H9 (cell line): ENCODE data around the gene TNFRSF6B. TPM values are rescaled to one million over a fixed set of nuclear protein-coding genes. Genes with fewer than 3 reads are reported as not detected.

Source experiments
- DNase-seq: peaks from one replicate; pipeline ENCODE4 v3.0.0-alpha.2; 2017
- H2AFZ ChIP-seq: one replicate; pipeline ENCODE4 v1.6.1; 2013; ENCODE audit warnings: mild to moderate bottlenecking, low read length, control low read depth, moderate library complexity
- H2AK5ac ChIP-seq: 2 replicates; pipeline ENCODE4 v1.6.1; 2013; ENCODE audit warnings: low read length, control low read depth, mixed read lengths; ENCODE audit not compliant: insufficient read length
- H2BK120ac ChIP-seq: one replicate; pipeline ENCODE4 v1.6.1; 2013; ENCODE audit warnings: low read depth, mild to moderate bottlenecking, low read length, control low read depth, inconsistent platforms; ENCODE audit not compliant: poor library complexity, severe bottlenecking
- H2BK12ac ChIP-seq: 2 replicates; pipeline ENCODE4 v1.6.1; 2013; ENCODE audit warnings: low read length, control low read depth, mixed read lengths, low read depth; ENCODE audit not compliant: insufficient read length
- H2BK15ac ChIP-seq: 2 replicates; pipeline ENCODE4 v1.6.1; 2013; ENCODE audit warnings: low read depth, low read length, control low read depth
- H2BK20ac ChIP-seq: one replicate; pipeline ENCODE4 v1.6.1; 2013; ENCODE audit warnings: low read depth, mild to moderate bottlenecking, low read length, control low read depth, inconsistent platforms; ENCODE audit not compliant: poor library complexity, severe bottlenecking
- H2BK5ac ChIP-seq: 2 replicates; pipeline ENCODE4 v1.6.1; 2013; ENCODE audit warnings: low read length, control low read depth, mixed read lengths; ENCODE audit not compliant: insufficient read length
- H3K14ac ChIP-seq: 2 replicates; pipeline ENCODE4 v1.6.1; 2013; ENCODE audit warnings: low read length, control low read depth; ENCODE audit not compliant: insufficient read depth
- H3K18ac ChIP-seq: 2 replicates; pipeline ENCODE4 v1.6.1; 2013; ENCODE audit warnings: low read depth, mild to moderate bottlenecking, mixed read lengths, low read length, control low read depth; ENCODE audit not compliant: insufficient read length
- H3K23ac ChIP-seq: 2 replicates; pipeline ENCODE4 v1.6.1; 2013; ENCODE audit warnings: low read length, control low read depth, mixed read lengths, low read depth; ENCODE audit not compliant: insufficient read length
- H3K23me2 ChIP-seq: 2 replicates; pipeline ENCODE4 v1.6.1; 2013; ENCODE audit warnings: low read depth, mild to moderate bottlenecking, mixed read lengths, low read length, control low read depth; ENCODE audit not compliant: insufficient read length, poor library complexity, severe bottlenecking
- H3K27ac ChIP-seq: 2 replicates; pipeline ENCODE4 v1.5.1; 2013; ENCODE audit warnings: low read length, control low read depth, mixed read lengths, low read depth; ENCODE audit not compliant: insufficient read length
- H3K27me3 ChIP-seq: 2 replicates; pipeline ENCODE4 v1.6.1; 2013; ENCODE audit warnings: low read length, control low read depth, inconsistent platforms; ENCODE audit not compliant: insufficient read depth
- H3K4ac ChIP-seq: 2 replicates; pipeline ENCODE4 v1.6.1; 2013; ENCODE audit warnings: low read depth, mild to moderate bottlenecking, control low read depth, inconsistent platforms, low read length, moderate library complexity
- H3K4me1 ChIP-seq: 2 replicates; pipeline ENCODE4 v1.6.1; 2013; ENCODE audit warnings: low read length, control low read depth, inconsistent platforms; ENCODE audit not compliant: insufficient read depth
- H3K4me2 ChIP-seq: 2 replicates; pipeline ENCODE4 v1.6.1; 2013; ENCODE audit warnings: low read length, control low read depth, mixed read lengths; ENCODE audit not compliant: insufficient read length, insufficient read depth
- H3K56ac ChIP-seq: 2 replicates; pipeline ENCODE4 v1.6.1; 2013; ENCODE audit warnings: low read depth, mild to moderate bottlenecking, mixed read lengths, low read length, control low read depth; ENCODE audit not compliant: insufficient read length
- H3K79me1 ChIP-seq: 2 replicates; pipeline ENCODE4 v1.6.1; 2013; ENCODE audit warnings: low read depth, mild to moderate bottlenecking, moderate library complexity, low read length, control low read depth, inconsistent platforms; ENCODE audit not compliant: insufficient read depth, poor library complexity, severe bottlenecking
- H3K79me2 ChIP-seq: 2 replicates; pipeline ENCODE4 v1.6.1; 2013; ENCODE audit warnings: low read length, control low read depth, inconsistent platforms; ENCODE audit not compliant: insufficient read depth
- H3K9ac ChIP-seq: 2 replicates; pipeline ENCODE4 v1.6.1; 2013; ENCODE audit warnings: low read length, control low read depth, mixed read lengths; ENCODE audit not compliant: insufficient read length; ENCODE audit errors: extremely low read depth
- H3K9me3 ChIP-seq: one replicate; pipeline ENCODE4 v1.6.1; 2013; ENCODE audit warnings: low read depth, low read length, inconsistent platforms; ENCODE audit not compliant: control insufficient read depth
- H3T11ph ChIP-seq: one replicate; pipeline ENCODE4 v1.6.1; 2013; ENCODE audit warnings: mild to moderate bottlenecking, low read length, control low read depth, inconsistent platforms
- H4K20me1 ChIP-seq: one replicate; pipeline ENCODE4 v1.6.1; 2013; ENCODE audit not compliant: control insufficient read depth, insufficient read length, insufficient read depth
- H4K5ac ChIP-seq: 2 replicates; pipeline ENCODE4 v1.6.1; 2013; ENCODE audit warnings: low read depth, mild to moderate bottlenecking, mixed read lengths, low read length, control low read depth; ENCODE audit not compliant: insufficient read length
- H4K8ac ChIP-seq: replicated peaks from 2 replicates; pipeline ENCODE4 v1.6.1; 2013; ENCODE audit warnings: low read length, control low read depth, mixed read lengths, low read depth; ENCODE audit not compliant: insufficient read length
- H4K91ac ChIP-seq: 2 replicates; pipeline ENCODE4 v1.6.1; 2013; ENCODE audit warnings: low read depth, mild to moderate bottlenecking, moderate library complexity, mixed read lengths, low read length, control low read depth; ENCODE audit not compliant: insufficient read length
- H3K27ac Mint-ChIP-seq, 3 experiments: 2 replicates in 2 of 3; 3 replicates in 1 of 3; pipeline ENCODE4 v1.8.0; 2020 to 2021; ENCODE audit warnings: mixed read lengths in 3 of 3, mild to moderate bottlenecking in 1 of 3, moderate library complexity in 1 of 3
- H3K27me3 Mint-ChIP-seq: 2 replicates; pipeline ENCODE4 v1.8.0; 2021; ENCODE audit warnings: low read depth, mild to moderate bottlenecking, moderate library complexity, mixed read lengths
- H3K36me3 Mint-ChIP-seq, 3 experiments: 2 replicates in 2 of 3; 3 replicates in 1 of 3; pipeline ENCODE4 v1.8.0; 2020 to 2021; ENCODE audit warnings: low read depth in 3 of 3, mixed read lengths in 3 of 3; ENCODE audit not compliant: insufficient read depth in 1 of 3
- H3K4me1 Mint-ChIP-seq, 2 experiments: 2 replicates each; pipeline ENCODE4 v1.8.0; 2020; ENCODE audit warnings: mixed read lengths in 2 of 2
- H3K4me3 Mint-ChIP-seq, 2 experiments: 2 replicates in 1 of 2; 3 replicates in 1 of 2; pipeline ENCODE4 v1.8.0; 2020 to 2021; ENCODE audit warnings: mild to moderate bottlenecking in 2 of 2, mixed read lengths in 2 of 2, moderate library complexity in 1 of 2
- H3K9me3 Mint-ChIP-seq, 2 experiments: 2 replicates in 1 of 2; 3 replicates in 1 of 2; pipeline ENCODE4 v1.8.0; 2020; ENCODE audit warnings: mild to moderate bottlenecking in 2 of 2, mixed read lengths in 2 of 2, moderate library complexity in 1 of 2
- CTCF ChIP-seq: fragments of 200-600 bp; sonication (generic); conservative IDR thresholded peaks from 3 replicates; pipeline ENCODE4 v1.8.0; 2021; ENCODE audit warnings: antibody characterized with exemption, mild to moderate bottlenecking
- WGBS: extraction: QIAGEN DNeasy Blood & Tissue Kit; methylation state at CpG from one replicate; pipeline ENCODE4 v1.1.7; 2013; ENCODE audit warnings: missing lambda C conversion rate, low lambda C conversion rate, mixed read lengths; ENCODE audit not compliant: insufficient read length; ENCODE audit errors: extremely low coverage; 5-methylcytosine and 5-hydroxymethylcytosine counted together
- total RNA-seq: library from RNA; stranded (reverse); gene quantifications from 2 replicates; pipeline ENCODE4 v1.2.1, GENCODE V29; 2021

The TNFRSF6B gene
- total RNA-seq, 1 experiment from 2014 or later, result not detected

GRCh38 chr20:63696306-63696627, 185 bp upstream of the TNFRSF6B start:
- peak; percentile 90 for DNase-seq
- Histone ChIP-seq H2BK15ac (no peak overlapping the region), H3K14ac (no peak overlapping the region), H3K4me1 (no peaks in the 10 kb centered on the region), H4K5ac (no peak overlapping the region), H3K18ac (no peak overlapping the region), H2BK20ac (no peak overlapping the region), H2BK5ac (no peak overlapping the region), H3K4ac (no peak overlapping the region), H3K9ac (no peak overlapping the region), H3K27ac (no peak overlapping the region), H3T11ph (no peak overlapping the region), H4K20me1 (no peaks in the 10 kb centered on the region), H3K27me3 (no peaks in the 10 kb centered on the region), H4K91ac (no peak overlapping the region), H3K79me2 (no peaks in the 10 kb centered on the region), H3K79me1 (no peaks in the 10 kb centered on the region), H3K4me2 (no peak overlapping the region), H2BK120ac (no peak overlapping the region), H4K8ac (no peak overlapping the region), H2BK12ac (no peak overlapping the region), H2AK5ac (no peak overlapping the region), H3K56ac (no peak overlapping the region), H3K9me3 (no peaks in the 10 kb centered on the region), H3K23ac (no peak overlapping the region), H3K23me2 (peaks cover 4% of the 10 kb centered on the region), H2AFZ (no peak overlapping the region)
- Mint-ChIP-seq H3K27me3 (peaks cover 6% of the 10 kb centered on the region), H3K9me3 (peaks cover 3 to 5% of the 10 kb centered on the region in 2 experiments; a peak in 3 of 5 replicates), H3K4me3 (peak overlapping the region; percentile 34 to 35; a peak in 3 of 5 replicates), H3K4me1 (peaks cover 2 to 10% of the 10 kb centered on the region in 2 experiments), H3K27ac (peak overlapping the region in 2 of 3 experiments; percentile 61 to 82; a peak in 2 of 7 replicates), H3K36me3 (peaks cover 14 to 19% (median 17%) of the 10 kb centered on the region in 3 experiments; a peak in 6 of 7 replicates)
- no peak for TF ChIP-seq CTCF
- no CpG with 5 or more reads among the region's 6 CpGs for WGBS
